ENCODE data around the gene FUOM. TPM values are rescaled to one million over a fixed set of nuclear protein-coding genes. Genes with fewer than 3 reads are reported as not detected.
A peak's percentile ranks its signal among the peaks of the same experiment; 100 is the strongest.
"Not testable (repeated sequence)": the region's sequence is repeated elsewhere in the genome, so short reads cannot be mapped to it uniquely, and the experiment has no call there.

FUOM gene
- total RNA-seq, 1 experiment from 2014 or later: 4.7 TPM

GRCh38 chr10:133388973-133389818 is 31.4 kb upstream of the FUOM start:
- no peak for DNase-seq (ENCODE audit: low spot score)

GRCh38 chr10:133388236-133388972 is 30.6 kb upstream of the FUOM start:
- no peak for DNase-seq (ENCODE audit: low spot score)

GRCh38 chr10:133386951-133387350 is 29.1 kb upstream of the FUOM start:
- not testable (repeated sequence) for DNase-seq (ENCODE audit: low spot score)

GRCh38 chr10:133385214-133385613 is 27.4 kb upstream of the FUOM start:
- DNase-seq (ENCODE audit: low spot score): no peak

GRCh38 chr10:133384071-133384470 is 26.3 kb upstream of the FUOM start:
- DNase-seq (ENCODE audit: low spot score): no peak

GRCh38 chr10:133383551-133383950 is 25.7 kb upstream of the FUOM start:
- no peak for DNase-seq (ENCODE audit: low spot score)

- no peak for DNase-seq (ENCODE audit: low spot score)
These were observed 23.2 kb upstream of the FUOM start for GRCh38 chr10:133381036-133381435.

- DNase-seq (ENCODE audit: low spot score): no peak
These were observed 22.2 kb upstream of the FUOM start for GRCh38 chr10:133379801-133380666.

- no peak for DNase-seq (ENCODE audit: low spot score)
These were observed 21.5 kb upstream of the FUOM start, which contains the start of gene PAOX for GRCh38 chr10:133379152-133379800. TSS of gene PAOX (plus strand) at chr10:133379262. CDS start at chr10:133379317, 55 bp downstream.

- DNase-seq (ENCODE audit: low spot score): no peak
These were observed 20.7 kb upstream of the FUOM start for GRCh38 chr10:133378251-133379096.

GRCh38 chr10:133377818-133378250 is 20.0 kb upstream of the FUOM start:
- no peak for DNase-seq (ENCODE audit: low spot score)

GRCh38 chr10:133377025-133377817 is 19.4 kb upstream of the FUOM start:
- no peak for DNase-seq (ENCODE audit: low spot score)

- not testable (repeated sequence) for DNase-seq (ENCODE audit: low spot score)
These were observed 18.4 kb upstream of the FUOM start for GRCh38 chr10:133376183-133376582.

- no peak for DNase-seq (ENCODE audit: low spot score)
These were observed 17.7 kb upstream of the FUOM start for GRCh38 chr10:133375357-133376115.

GRCh38 chr10:133373174-133374090 is 15.6 kb upstream of the FUOM start, which contains the start of gene ECHS1:
TSS of gene ECHS1 (minus strand) at chr10:133373354. CDS start at chr10:133373333, 21 bp downstream.
- DNase-seq (ENCODE audit: low spot score): peak; percentile 87

GRCh38 chr10:133372507-133372906 is 14.7 kb upstream of the FUOM start:
- DNase-seq (ENCODE audit: low spot score): no peak

GRCh38 chr10:133370030-133370786 is 12.4 kb upstream of the FUOM start:
- no peak for DNase-seq (ENCODE audit: low spot score)

Data from H4 (cell line).